BJ (cell line): Measurements from ENCODE around the gene KCTD7. TPM values are rescaled to one million over a fixed set of nuclear protein-coding genes. Genes with fewer than 3 reads are reported as not detected.
"Not testable (repeated sequence)": the region's sequence is repeated elsewhere in the genome, so short reads cannot be mapped to it uniquely, and the experiment has no call there.

Experiments
- CTCF ChIA-PET: fragments of 350-600 bp; formaldehyde crosslinking; extraction: SDS; loops from one replicate; lab custom pipeline; 2021; ENCODE audit warnings: antibody characterized with exemption, inconsistent platforms; lab: Yijun Ruan, JAX
- POLR2A ChIA-PET: fragments of 300-600 bp; sonication (Branson Sonifier 250); formaldehyde crosslinking; extraction: SDS; loops from one replicate; lab custom pipeline; 2021; ENCODE audit warnings: antibody characterized with exemption; lab: Charles Lee
- DNase-seq: peaks from one replicate; pipeline ENCODE4 v3.0.0-alpha.2; 2011; ENCODE audit warnings: low read depth
- H3K27me3 ChIP-seq: 2 replicates; pipeline ENCODE4 v1.6.0; 2011; ENCODE audit warnings: low read length; ENCODE audit not compliant: control insufficient read depth, insufficient read depth
- H3K36me3 ChIP-seq: 2 replicates; pipeline ENCODE4 v1.5.1; 2011; ENCODE audit warnings: low read length; ENCODE audit not compliant: control insufficient read depth, insufficient read depth
- H3K4me3 ChIP-seq: 2 replicates; pipeline ENCODE4 v1.5.1; 2011; ENCODE audit warnings: low read depth, mild to moderate bottlenecking, control low read depth, low read length
- polyA plus RNA-seq: library from polyadenylated mRNA; depleted of rRNA; stranded (reverse); fragments of >200 nt; gene quantifications from 2 replicates; pipeline ENCODE4 v1.2.3, GENCODE V29; 2011
- TF ChIP-seq, protein P1 (sequence below): IDR thresholded peaks from 2 replicates; pipeline ENCODE4 v1.5.1; 2011; ENCODE audit warnings: low read depth, mild to moderate bottlenecking, control low read depth, inconsistent platforms, low read length, moderate library complexity; ENCODE audit not compliant: insufficient read depth

KCTD7 gene
- polyA plus RNA-seq, 1 experiment = 21.0 TPM

DNA sequence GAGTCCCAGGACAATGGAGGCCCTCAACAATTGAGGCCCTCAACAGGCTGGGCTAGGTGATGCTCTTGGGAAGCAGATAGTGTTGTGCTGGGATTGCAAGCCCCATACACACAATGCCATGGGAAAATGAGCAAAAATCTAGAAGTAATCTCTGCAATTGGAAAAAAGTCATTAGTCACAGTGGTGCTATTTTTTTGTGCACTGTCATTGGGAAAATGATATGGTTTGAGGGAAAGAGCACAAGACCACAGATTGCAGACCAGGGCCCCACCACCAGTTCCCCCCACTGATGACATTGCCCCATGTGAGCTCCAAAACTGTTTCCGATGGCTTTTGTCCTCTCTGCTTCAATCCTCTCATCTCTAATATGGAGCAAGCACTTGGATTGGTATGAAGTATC, 1.9 kb downstream of the KCTD7 start:
- Histone ChIP-seq H3K36me3 (peaks cover 1% of the 10 kb centered on the region; the same call in 1 of the 2 replicates), H3K27me3 (no peaks in the 10 kb centered on the region), H3K4me3 (no peak overlapping the region)
- CTCF ChIA-PET = no interaction called here
- POLR2A ChIA-PET = no interaction called here
- TF ChIP-seq, protein P1, sequence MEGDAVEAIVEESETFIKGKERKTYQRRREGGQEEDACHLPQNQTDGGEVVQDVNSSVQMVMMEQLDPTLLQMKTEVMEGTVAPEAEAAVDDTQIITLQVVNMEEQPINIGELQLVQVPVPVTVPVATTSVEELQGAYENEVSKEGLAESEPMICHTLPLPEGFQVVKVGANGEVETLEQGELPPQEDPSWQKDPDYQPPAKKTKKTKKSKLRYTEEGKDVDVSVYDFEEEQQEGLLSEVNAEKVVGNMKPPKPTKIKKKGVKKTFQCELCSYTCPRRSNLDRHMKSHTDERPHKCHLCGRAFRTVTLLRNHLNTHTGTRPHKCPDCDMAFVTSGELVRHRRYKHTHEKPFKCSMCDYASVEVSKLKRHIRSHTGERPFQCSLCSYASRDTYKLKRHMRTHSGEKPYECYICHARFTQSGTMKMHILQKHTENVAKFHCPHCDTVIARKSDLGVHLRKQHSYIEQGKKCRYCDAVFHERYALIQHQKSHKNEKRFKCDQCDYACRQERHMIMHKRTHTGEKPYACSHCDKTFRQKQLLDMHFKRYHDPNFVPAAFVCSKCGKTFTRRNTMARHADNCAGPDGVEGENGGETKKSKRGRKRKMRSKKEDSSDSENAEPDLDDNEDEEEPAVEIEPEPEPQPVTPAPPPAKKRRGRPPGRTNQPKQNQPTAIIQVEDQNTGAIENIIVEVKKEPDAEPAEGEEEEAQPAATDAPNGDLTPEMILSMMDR = no peak
- DNase-seq = no peak

DNA sequence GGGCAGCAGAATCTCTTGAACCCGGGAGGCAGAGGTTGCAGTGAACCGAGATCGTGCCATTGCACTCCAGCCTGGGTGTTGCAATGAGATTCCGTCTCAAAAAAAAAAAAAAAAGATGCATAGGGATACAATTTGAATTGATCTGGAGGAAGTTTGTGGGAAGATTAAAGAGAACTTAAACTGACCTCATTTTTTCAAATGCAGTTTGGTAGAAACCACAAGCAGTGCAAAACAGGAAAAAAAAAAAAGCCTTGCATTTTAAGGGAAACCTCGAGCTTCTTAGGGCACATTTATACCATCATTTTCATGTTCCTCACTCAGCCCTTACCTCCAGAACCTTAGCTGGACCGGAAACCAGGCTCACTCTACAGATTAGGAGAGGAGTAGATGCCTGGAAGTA, 2.8 kb downstream of the KCTD7 start:
- Histone ChIP-seq H3K4me3 (no peak overlapping the region), H3K27me3 (no peaks in the 10 kb centered on the region), H3K36me3 (peaks cover 1% of the 10 kb centered on the region; the same call in 1 of the 2 replicates)
- ChIA-PET POLR2A (no interaction called here), CTCF (interaction anchor here (1.1 kb wide), 1 partner anchor 74 kb away, joined by 4 read pairs; no protein-coding TSS in a partner anchor)
- TF ChIP-seq, protein P1 = no peak
- no peak for DNase-seq

DNA sequence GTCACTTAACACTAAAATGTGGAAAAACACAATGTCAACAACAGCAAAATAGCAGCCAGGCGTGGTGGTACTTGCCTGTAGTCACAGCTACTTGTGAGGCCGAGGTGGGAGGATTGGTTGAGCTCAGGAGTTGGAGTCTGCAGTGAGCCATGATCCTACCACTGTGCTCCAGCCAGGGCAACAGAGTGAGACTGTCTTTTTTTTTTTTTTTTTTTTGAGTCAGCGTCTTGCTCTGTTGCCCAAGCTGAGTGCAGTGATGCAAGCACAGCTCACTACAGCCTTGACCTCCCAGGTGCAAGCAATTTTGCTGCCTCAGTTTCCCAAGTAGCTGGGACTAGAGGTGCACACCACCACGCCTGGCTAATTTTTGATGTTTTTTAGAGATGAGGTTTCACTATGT, 6.1 kb downstream of the KCTD7 start:
- no peaks in the 10 kb centered on the region for H3K27me3 ChIP-seq
- DNase-seq = no peak
- no peak overlapping the region for H3K4me3 ChIP-seq
- POLR2A ChIA-PET = no interaction called here
- peaks cover 15% of the 10 kb centered on the region for H3K36me3 ChIP-seq
- TF ChIP-seq, protein P1 = no peak
- CTCF ChIA-PET = no interaction called here

DNA sequence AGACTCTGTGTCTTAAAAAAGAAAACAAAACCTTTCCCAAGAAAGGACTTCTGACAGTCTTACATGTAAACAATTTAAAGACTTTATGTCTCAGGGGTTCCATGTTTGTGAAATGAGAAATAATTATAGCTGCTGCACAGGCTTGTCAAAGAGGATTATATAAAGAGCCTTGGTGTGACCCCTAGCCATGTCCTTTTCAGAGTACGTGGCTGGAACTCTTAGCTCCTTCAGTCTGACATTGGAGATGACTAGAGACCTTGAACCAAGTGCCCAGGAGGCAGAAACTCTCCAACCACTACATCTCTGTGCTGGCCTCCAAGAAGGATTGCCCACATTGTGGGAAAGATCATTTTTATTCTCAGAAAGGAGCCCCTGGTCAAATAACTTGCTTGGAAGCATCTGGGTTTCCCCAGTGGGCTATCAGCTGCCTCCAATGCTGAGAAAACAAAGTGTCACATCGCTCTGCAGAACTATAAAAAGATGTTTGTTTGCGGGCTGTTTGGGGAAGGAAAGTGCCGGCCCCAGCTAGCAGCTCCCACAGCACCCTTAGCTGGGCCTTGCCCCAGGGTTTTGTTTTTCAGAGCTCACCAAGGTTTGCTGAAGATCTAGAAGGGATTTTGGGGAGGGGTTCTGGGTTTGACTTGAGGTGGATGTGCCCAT, 6.8 kb downstream of the KCTD7 start:
- CTCF ChIA-PET, DNase-seq, H3K4me3 ChIP-seq, H3K27me3 ChIP-seq, POLR2A ChIA-PET: not testable (repeated sequence)
- peaks cover 15% of the 10 kb centered on the region for H3K36me3 ChIP-seq

DNA sequence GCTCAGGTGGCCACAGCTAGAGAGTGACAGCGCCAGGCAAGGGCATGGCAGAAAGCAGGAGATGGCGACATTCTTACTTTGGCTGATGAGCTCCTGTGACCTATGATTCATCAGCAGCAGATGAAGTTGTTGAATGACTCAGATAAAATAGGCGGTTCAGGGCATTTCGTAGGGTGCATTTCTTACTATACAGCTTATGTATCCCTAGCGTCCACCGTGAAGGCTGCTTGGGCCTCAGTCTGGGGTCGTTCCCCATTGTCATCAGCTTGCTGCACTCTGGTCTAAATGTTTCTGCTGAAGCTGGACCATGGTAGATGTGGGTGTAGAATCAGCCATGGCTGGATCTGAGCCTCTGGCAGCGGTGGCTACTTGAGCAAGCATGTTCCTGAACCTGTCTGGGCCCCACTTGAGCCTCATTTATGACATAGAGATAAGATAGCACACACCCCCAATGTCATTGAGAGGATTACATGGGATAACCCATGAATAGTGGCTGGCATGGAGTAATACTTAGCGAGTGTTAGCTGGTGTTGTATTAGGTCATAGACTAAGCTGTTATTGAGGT, 7.4 kb downstream of the KCTD7 start:
- DNase-seq, POLR2A ChIA-PET, CTCF ChIA-PET, H3K4me3 ChIP-seq, H3K27me3 ChIP-seq: not testable (repeated sequence)
- peaks cover 16% of the 10 kb centered on the region for H3K36me3 ChIP-seq

DNA sequence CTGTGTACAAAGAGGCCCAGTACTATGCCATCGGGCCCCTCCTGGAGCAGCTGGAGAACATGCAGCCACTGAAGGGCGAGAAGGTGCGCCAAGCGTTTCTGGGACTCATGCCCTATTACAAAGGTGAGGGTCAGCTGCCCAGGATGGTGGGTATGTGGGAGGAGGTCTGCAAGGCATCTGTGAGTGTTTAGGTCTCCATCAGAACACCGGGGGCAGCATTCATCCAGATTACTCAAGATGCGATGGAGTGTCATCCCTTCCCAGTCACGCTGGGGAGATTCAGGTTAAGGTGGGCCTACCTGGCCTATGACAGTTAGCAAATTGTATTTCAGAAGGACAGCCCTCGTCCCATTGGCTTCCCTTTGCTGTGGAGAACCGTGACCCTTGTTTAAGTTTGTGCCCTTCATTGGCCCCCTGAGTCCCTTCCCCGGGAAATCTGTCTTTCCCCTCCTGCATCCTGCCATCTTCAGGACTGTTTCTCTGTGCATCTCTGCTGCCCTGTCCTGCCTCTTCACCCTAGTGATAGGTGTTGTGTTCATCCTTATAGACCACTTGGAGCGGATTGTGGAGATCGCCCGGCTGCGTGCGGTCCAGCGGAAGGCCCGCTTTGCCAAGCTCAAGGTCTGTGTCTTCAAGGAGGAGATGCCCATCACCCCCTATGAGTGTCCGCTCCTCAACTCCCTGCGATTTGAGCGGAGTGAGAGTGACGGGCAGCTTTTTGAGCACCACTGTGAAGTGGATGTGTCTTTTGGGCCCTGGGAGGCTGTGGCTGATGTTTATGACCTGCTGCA, 9.8 kb downstream of the KCTD7 start:
- DNase-seq = no peak

More for the DNA sequence above, 9.8 kb downstream of the KCTD7 start:
- ChIA-PET CTCF (no interaction called here), POLR2A (no interaction called here)
- Histone ChIP-seq H3K36me3 (peaks cover 19% of the 10 kb centered on the region), H3K27me3 (no peaks in the 10 kb centered on the region), H3K4me3 (no peak overlapping the region)
- TF ChIP-seq, protein P1 = no peak
